ENCODE measurements around the gene CTSV.
"Not testable (repeated sequence)": the region's sequence is repeated elsewhere in the genome, so short reads cannot be mapped to it uniquely, and the experiment has no call there.

CTSV gene

GRCh38 chr9:96997009-96997701, 41.8 kb downstream of the CTSV start:
- H3K36me3 ChIP-seq (ENCODE audit: control insufficient read depth in 2 of 2, insufficient read depth in 2 of 2, low read length in 2 of 2); H3K4me3 ChIP-seq (ENCODE audit: low read length in 2 of 2); H3K9me3 ChIP-seq (ENCODE audit: control insufficient read depth in 2 of 2, low read length in 2 of 2); H3K27me3 ChIP-seq (ENCODE audit: control insufficient read depth in 1 of 2, insufficient read depth in 2 of 2, low read length in 2 of 2); H3K27ac ChIP-seq (ENCODE audit: low read length); H3K4me1 ChIP-seq (ENCODE audit: control insufficient read depth, insufficient read depth, low read length); H3K9ac ChIP-seq (ENCODE audit: low read length in 2 of 2): not testable (repeated sequence)

- H3K9me3 ChIP-seq (ENCODE audit: control insufficient read depth in 2 of 2, low read length in 2 of 2); H3K4me3 ChIP-seq (ENCODE audit: low read length in 2 of 2); H3K36me3 ChIP-seq (ENCODE audit: control insufficient read depth in 2 of 2, insufficient read depth in 2 of 2, low read length in 2 of 2); H3K4me1 ChIP-seq (ENCODE audit: control insufficient read depth, insufficient read depth, low read length); H3K27ac ChIP-seq (ENCODE audit: low read length); H3K9ac ChIP-seq (ENCODE audit: low read length in 2 of 2); H3K27me3 ChIP-seq (ENCODE audit: control insufficient read depth in 1 of 2, insufficient read depth in 2 of 2, low read length in 2 of 2): not testable (repeated sequence)
These were observed 44.4 kb downstream of the CTSV start for GRCh38 chr9:96994531-96995016.

- not testable (repeated sequence) for H3K4me1 ChIP-seq (ENCODE audit: control insufficient read depth, insufficient read depth, low read length)
These were observed 46.6 kb downstream of the CTSV start for GRCh38 chr9:96992303-96992702.

GRCh38 chr9:96989747-96990318, 49.1 kb downstream of the CTSV start:
- H3K9ac ChIP-seq (ENCODE audit: low read length in 2 of 2); H3K9me3 ChIP-seq (ENCODE audit: control insufficient read depth in 2 of 2, low read length in 2 of 2); H3K27me3 ChIP-seq (ENCODE audit: control insufficient read depth in 1 of 2, insufficient read depth in 2 of 2, low read length in 2 of 2); H3K4me1 ChIP-seq (ENCODE audit: control insufficient read depth, insufficient read depth, low read length); H3K4me3 ChIP-seq (ENCODE audit: low read length in 2 of 2); H3K27ac ChIP-seq (ENCODE audit: low read length); H3K36me3 ChIP-seq (ENCODE audit: control insufficient read depth in 2 of 2, insufficient read depth in 2 of 2, low read length in 2 of 2): not testable (repeated sequence)

More at GRCh38 chr9:96992303-96992702, 46.6 kb downstream of the CTSV start:
- H3K9me3 ChIP-seq (ENCODE audit: control insufficient read depth in 2 of 2, low read length in 2 of 2); H3K27me3 ChIP-seq (ENCODE audit: control insufficient read depth in 1 of 2, insufficient read depth in 2 of 2, low read length in 2 of 2); H3K9ac ChIP-seq (ENCODE audit: low read length in 2 of 2); H3K4me3 ChIP-seq (ENCODE audit: low read length in 2 of 2); H3K36me3 ChIP-seq (ENCODE audit: control insufficient read depth in 2 of 2, insufficient read depth in 2 of 2, low read length in 2 of 2); H3K27ac ChIP-seq (ENCODE audit: low read length): not testable (repeated sequence)

GRCh38 chr9:96984887-96985286, 54.1 kb downstream of the CTSV start:
- H3K36me3 ChIP-seq (ENCODE audit: control insufficient read depth in 2 of 2, insufficient read depth in 2 of 2, low read length in 2 of 2); H3K9me3 ChIP-seq (ENCODE audit: control insufficient read depth in 2 of 2, low read length in 2 of 2); H3K9ac ChIP-seq (ENCODE audit: low read length in 2 of 2); H3K27me3 ChIP-seq (ENCODE audit: control insufficient read depth in 1 of 2, insufficient read depth in 2 of 2, low read length in 2 of 2); H3K4me1 ChIP-seq (ENCODE audit: control insufficient read depth, insufficient read depth, low read length); H3K27ac ChIP-seq (ENCODE audit: low read length); H3K4me3 ChIP-seq (ENCODE audit: low read length in 2 of 2): not testable (repeated sequence)

GRCh38 chr9:96984139-96984538, 54.8 kb downstream of the CTSV start:
- H3K9me3 ChIP-seq (ENCODE audit: control insufficient read depth in 2 of 2, low read length in 2 of 2); H3K27me3 ChIP-seq (ENCODE audit: control insufficient read depth in 1 of 2, insufficient read depth in 2 of 2, low read length in 2 of 2); H3K4me3 ChIP-seq (ENCODE audit: low read length in 2 of 2); H3K4me1 ChIP-seq (ENCODE audit: control insufficient read depth, insufficient read depth, low read length); H3K27ac ChIP-seq (ENCODE audit: low read length); H3K9ac ChIP-seq (ENCODE audit: low read length in 2 of 2); H3K36me3 ChIP-seq (ENCODE audit: control insufficient read depth in 2 of 2, insufficient read depth in 2 of 2, low read length in 2 of 2): not testable (repeated sequence)

GRCh38 chr9:96983496-96984122, 55.3 kb downstream of the CTSV start:
- not testable (repeated sequence) for H3K27me3 ChIP-seq (ENCODE audit: control insufficient read depth in 1 of 2, insufficient read depth in 2 of 2, low read length in 2 of 2); H3K4me3 ChIP-seq (ENCODE audit: low read length in 2 of 2); H3K27ac ChIP-seq (ENCODE audit: low read length); H3K36me3 ChIP-seq (ENCODE audit: control insufficient read depth in 2 of 2, insufficient read depth in 2 of 2, low read length in 2 of 2); H3K9me3 ChIP-seq (ENCODE audit: control insufficient read depth in 2 of 2, low read length in 2 of 2); H3K4me1 ChIP-seq (ENCODE audit: control insufficient read depth, insufficient read depth, low read length); H3K9ac ChIP-seq (ENCODE audit: low read length in 2 of 2)
